MCF 10A (cell line): ENCODE measurements around the gene RHOBTB1. TPM values are rescaled to one million over a fixed set of nuclear protein-coding genes. Genes with fewer than 3 reads are reported as not detected.

Experiments
- BruUV-seq: library from RNA; stranded (reverse); fragments of 400-500 nt; replicated peaks from 2 replicates; lab custom pipeline; 2021; lab: Mats Ljungman, UMichigan
- CTCF ChIA-PET: fragments of 300-600 bp; sonication (Branson Sonifier 250); formaldehyde crosslinking; extraction: SDS; loops from one replicate; lab custom pipeline; 2021; ENCODE audit warnings: antibody characterized with exemption, inconsistent platforms; lab: Yijun Ruan, JAX
- POLR2A ChIA-PET: fragments of 300-600, 350-650 bp; sonication (Branson Sonifier 250); formaldehyde crosslinking; extraction: SDS; loops from one replicate; lab custom pipeline; 2020; ENCODE audit warnings: antibody characterized with exemption, inconsistent platforms; lab: Yijun Ruan, JAX
- DNase-seq: peaks from one replicate; pipeline ENCODE4 v3.0.0-alpha.2; 2018; ENCODE audit not compliant: unreplicated experiment
- H3K27ac Mint-ChIP-seq: one replicate; pipeline ENCODE4 v1.8.0; 2022; ENCODE audit warnings: mild to moderate bottlenecking, low read depth, mixed read lengths; ENCODE audit not compliant: unreplicated experiment
- H3K27me3 Mint-ChIP-seq: one replicate; pipeline ENCODE4 v1.8.0; 2022; ENCODE audit warnings: mixed read lengths; ENCODE audit not compliant: insufficient read depth, unreplicated experiment
- H3K36me3 Mint-ChIP-seq: one replicate; pipeline ENCODE4 v1.8.0; 2022; ENCODE audit warnings: mild to moderate bottlenecking, moderate library complexity, mixed read lengths; ENCODE audit not compliant: insufficient read depth, unreplicated experiment
- H3K4me1 Mint-ChIP-seq: one replicate; pipeline ENCODE4 v1.8.0; 2022; ENCODE audit warnings: mixed read lengths; ENCODE audit not compliant: insufficient read depth, unreplicated experiment
- H3K4me3 Mint-ChIP-seq: one replicate; pipeline ENCODE4 v1.8.0; 2022; ENCODE audit warnings: mild to moderate bottlenecking, moderate library complexity, mixed read lengths; ENCODE audit not compliant: unreplicated experiment
- H3K9me3 Mint-ChIP-seq: one replicate; pipeline ENCODE4 v1.8.0; 2022; ENCODE audit warnings: mixed read lengths; ENCODE audit not compliant: unreplicated experiment
- intact Hi-C: fragments of 100-400 bp; cut with micrococcal nuclease; formaldehyde crosslinking; loops from 2 replicates; pipeline ENCODE4 v1.14.1; 2022
- total RNA-seq: library from RNA; stranded (reverse); gene quantifications from 2 replicates; pipeline ENCODE4 v1.2.3, GENCODE V29; 2022
- TF ChIP-seq, protein P1 (sequence below): fragments of 200-600 bp; IDR thresholded peaks from one replicate; pipeline ENCODE4 v1.8.0; 2022; ENCODE audit warnings: antibody characterized with exemption, mild to moderate bottlenecking; ENCODE audit not compliant: unreplicated experiment

Gene RHOBTB1
- total RNA-seq, 1 experiment from 2014 or later = 0.70 TPM

DNA sequence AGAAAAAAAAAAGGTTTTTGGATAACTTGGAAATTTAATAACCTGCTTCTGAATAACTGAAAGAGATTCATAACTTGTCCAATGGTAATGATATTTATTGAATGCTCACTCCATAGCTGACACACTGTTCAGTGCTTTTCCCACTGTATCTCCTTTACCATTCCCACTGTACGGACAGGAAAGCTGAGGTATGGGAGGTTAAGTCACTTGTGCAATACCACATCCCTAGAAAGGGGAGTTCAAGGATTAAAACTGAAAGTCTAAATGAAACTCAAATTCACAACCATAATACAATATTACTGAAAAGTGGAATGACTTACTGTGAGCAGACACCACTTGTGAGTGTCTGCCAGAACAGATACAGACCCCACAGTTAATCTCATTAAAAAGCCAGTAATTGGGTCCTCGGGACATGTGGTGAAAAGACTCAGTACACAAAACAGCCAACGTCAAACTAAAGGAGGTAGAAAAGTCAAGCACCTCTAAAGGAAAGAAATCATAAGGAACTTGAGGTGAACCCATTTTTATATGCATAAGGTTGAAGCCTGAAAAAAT is 13.8 kb upstream of the RHOBTB1 start:
- POLR2A ChIA-PET = interaction anchor here (2.1 kb wide), 1 partner anchor 14 kb away, joined by 6 read pairs; the partner anchor contains the start of gene RHOBTB1
- CTCF ChIA-PET = no interaction called here
- no peak for DNase-seq

DNA sequence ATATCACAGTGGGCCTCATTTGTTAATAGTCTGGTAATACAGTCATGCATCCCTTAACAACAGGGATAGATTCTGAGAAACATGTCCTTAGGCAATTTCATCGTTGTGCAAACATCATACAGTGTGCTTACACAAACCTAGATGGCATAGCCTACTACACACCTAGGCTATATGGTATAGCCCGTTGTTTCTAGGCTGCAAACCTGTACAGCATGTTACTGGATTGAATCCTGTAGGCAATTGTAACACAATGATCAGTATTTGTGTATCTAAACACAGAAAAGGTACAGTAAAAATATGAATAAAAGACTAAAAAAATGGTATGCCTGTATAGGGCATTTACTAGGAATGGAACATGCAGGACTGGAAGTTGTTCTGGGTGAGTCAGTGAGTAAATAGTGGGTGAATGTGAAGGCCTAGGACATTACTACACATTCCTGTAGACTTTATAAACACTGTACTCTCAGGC is 12.0 kb upstream of the RHOBTB1 start:
- Mint-ChIP-seq H3K4me1 (peaks cover 6% of the 10 kb centered on the region), H3K27me3 (no peaks in the 10 kb centered on the region), H3K36me3 (no peaks in the 10 kb centered on the region), H3K9me3 (no peaks in the 10 kb centered on the region), H3K4me3 (peak overlapping the region; percentile 16), H3K27ac (peak overlapping the region; percentile 89)
- intact Hi-C loops = no loop called here
- peak; percentile 73 for DNase-seq
- POLR2A ChIA-PET = interaction anchor here (0.6 to 2.1 kb wide), 2 partner anchors 12 to 21 kb away, joined by 3 to 6 read pairs; partner anchors contain the start of gene RHOBTB1
- TF ChIP-seq, protein P1, sequence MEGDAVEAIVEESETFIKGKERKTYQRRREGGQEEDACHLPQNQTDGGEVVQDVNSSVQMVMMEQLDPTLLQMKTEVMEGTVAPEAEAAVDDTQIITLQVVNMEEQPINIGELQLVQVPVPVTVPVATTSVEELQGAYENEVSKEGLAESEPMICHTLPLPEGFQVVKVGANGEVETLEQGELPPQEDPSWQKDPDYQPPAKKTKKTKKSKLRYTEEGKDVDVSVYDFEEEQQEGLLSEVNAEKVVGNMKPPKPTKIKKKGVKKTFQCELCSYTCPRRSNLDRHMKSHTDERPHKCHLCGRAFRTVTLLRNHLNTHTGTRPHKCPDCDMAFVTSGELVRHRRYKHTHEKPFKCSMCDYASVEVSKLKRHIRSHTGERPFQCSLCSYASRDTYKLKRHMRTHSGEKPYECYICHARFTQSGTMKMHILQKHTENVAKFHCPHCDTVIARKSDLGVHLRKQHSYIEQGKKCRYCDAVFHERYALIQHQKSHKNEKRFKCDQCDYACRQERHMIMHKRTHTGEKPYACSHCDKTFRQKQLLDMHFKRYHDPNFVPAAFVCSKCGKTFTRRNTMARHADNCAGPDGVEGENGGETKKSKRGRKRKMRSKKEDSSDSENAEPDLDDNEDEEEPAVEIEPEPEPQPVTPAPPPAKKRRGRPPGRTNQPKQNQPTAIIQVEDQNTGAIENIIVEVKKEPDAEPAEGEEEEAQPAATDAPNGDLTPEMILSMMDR = no peak
- CTCF ChIA-PET = interaction anchor here (0.5 to 1.1 kb wide), 5 partner anchors 31 to 309 kb away, joined by 3 to 5 read pairs (median 3); no protein-coding TSS in a partner anchor
- BruUV-seq = no TSS peak

More for the DNA sequence above, 13.8 kb upstream of the RHOBTB1 start:
- Mint-ChIP-seq H3K27me3 (no peaks in the 10 kb centered on the region), H3K36me3 (no peaks in the 10 kb centered on the region), H3K4me3 (no peak overlapping the region), H3K27ac (no peak overlapping the region), H3K9me3 (no peaks in the 10 kb centered on the region), H3K4me1 (peaks cover 6% of the 10 kb centered on the region)
- no TSS peak for BruUV-seq
- intact Hi-C loops = no loop called here
- TF ChIP-seq, protein P1 = no peak

DNA sequence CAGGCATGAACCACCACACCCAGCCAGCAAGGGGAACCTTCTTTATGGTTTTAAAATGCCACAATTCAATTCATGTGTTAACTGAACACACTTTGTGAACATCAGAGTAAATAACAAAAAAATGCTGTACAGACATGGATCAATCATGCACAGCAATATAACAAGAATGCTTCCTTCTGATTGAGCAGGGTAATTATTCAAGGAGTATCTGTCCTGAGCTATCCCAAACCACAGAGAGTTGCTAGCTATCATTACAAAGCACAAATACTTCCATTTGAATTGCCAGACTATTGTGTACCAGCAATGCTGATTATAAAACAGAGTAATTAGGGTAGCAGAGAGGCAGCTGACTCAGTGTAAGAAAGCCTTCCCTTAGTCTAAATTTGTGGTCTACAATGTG is 11.3 kb upstream of the RHOBTB1 start:
- no TSS peak for BruUV-seq
- Mint-ChIP-seq H3K4me1 (peaks cover 6% of the 10 kb centered on the region), H3K36me3 (no peaks in the 10 kb centered on the region), H3K27ac (no peak overlapping the region), H3K9me3 (no peaks in the 10 kb centered on the region), H3K4me3 (no peak overlapping the region), H3K27me3 (no peaks in the 10 kb centered on the region)
- no peak for DNase-seq
- CTCF ChIA-PET = interaction anchor here (0.5 to 0.7 kb wide), 2 partner anchors 12 to 185 kb away, joined by 3 to 4 read pairs; no protein-coding TSS in a partner anchor
- intact Hi-C loops = no loop called here
- POLR2A ChIA-PET = no interaction called here
- TF ChIP-seq, protein P1 = no peak

DNA sequence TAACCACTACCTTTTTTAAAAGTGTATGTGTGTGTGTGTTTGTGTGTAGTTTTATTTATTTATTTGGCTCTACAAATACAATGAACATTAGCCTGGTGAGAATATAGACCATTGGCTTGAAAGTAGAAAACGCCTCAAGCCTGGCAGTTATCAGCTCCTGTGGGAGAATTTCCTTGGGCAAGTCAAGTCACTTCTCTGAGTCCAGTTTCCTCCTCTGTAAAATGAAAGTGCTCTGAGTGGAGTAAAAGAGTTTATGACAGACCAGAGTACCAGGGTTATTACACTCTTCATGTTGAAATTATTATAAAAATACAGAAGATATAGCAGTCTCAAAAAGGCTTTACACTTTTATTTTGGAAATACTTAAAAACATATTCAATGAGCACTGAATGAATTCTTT is 10.1 kb upstream of the RHOBTB1 start:
- no TSS peak for BruUV-seq
- no peak overlapping the region for H3K4me3 Mint-ChIP-seq
- no peaks in the 10 kb centered on the region for H3K9me3 Mint-ChIP-seq
- H3K27me3 Mint-ChIP-seq = no peaks in the 10 kb centered on the region
- CTCF ChIA-PET = no interaction called here
- peaks cover 6% of the 10 kb centered on the region for H3K4me1 Mint-ChIP-seq
- no peak overlapping the region for H3K27ac Mint-ChIP-seq
- no peak for DNase-seq
- TF ChIP-seq, protein P1 = no peak
- POLR2A ChIA-PET = no interaction called here
- no peaks in the 10 kb centered on the region for H3K36me3 Mint-ChIP-seq
- intact Hi-C loops = no loop called here
